GM12874 (cell line): ENCODE results near the gene COL13A1.

ENCODE experiments used
- CTCF ChIP-seq: IDR thresholded peaks from 2 replicates; pipeline ENCODE4 v1.5.1; 2011; ENCODE audit warnings: low read depth, mild to moderate bottlenecking, control low read depth, low read length, moderate library complexity; ENCODE audit not compliant: insufficient read depth

Gene COL13A1

GRCh38 chr10:69952069-69952800 is 150.5 kb downstream of the COL13A1 start:
- TF ChIP-seq CTCF: no peak

- TF ChIP-seq CTCF: no peak
Observed at GRCh38 chr10:69952821-69953221, 151.1 kb downstream of the COL13A1 start.

GRCh38 chr10:69953851-69954250 is 152.1 kb downstream of the COL13A1 start:
- no peak for TF ChIP-seq CTCF

GRCh38 chr10:69955211-69955805 is 153.6 kb downstream of the COL13A1 start:
- TF ChIP-seq CTCF: no peak

- TF ChIP-seq CTCF: no peak
Observed at GRCh38 chr10:69955897-69956740, 154.4 kb downstream of the COL13A1 start.

- TF ChIP-seq CTCF: no peak
Observed at GRCh38 chr10:69956741-69957230, 155.1 kb downstream of the COL13A1 start.
